HG03457 (cell line): ENCODE data around the gene SLC66A2.

Experiments used
- ATAC-seq: cut with Tn5 transposase; IDR thresholded peaks from one replicate; pipeline ENCODE4 v1.9.1; 2021; ENCODE audit warnings: moderate number of reproducible peaks; ENCODE audit not compliant: unreplicated experiment

The SLC66A2 gene

GRCh38 chr18:79921984-79922965 lies 29.2 kb downstream of the SLC66A2 start:
- no peak for ATAC-seq

GRCh38 chr18:79919089-79919488 lies 32.4 kb downstream of the SLC66A2 start:
- no peak for ATAC-seq

- no peak for ATAC-seq
Measured at GRCh38 chr18:79918615-79919011, 32.8 kb downstream of the SLC66A2 start.

GRCh38 chr18:79917853-79918614 lies 33.4 kb downstream of the SLC66A2 start:
- ATAC-seq: no peak

GRCh38 chr18:79917169-79917852 lies 34.1 kb downstream of the SLC66A2 start:
- ATAC-seq: no peak

- ATAC-seq: no peak
Measured at GRCh38 chr18:79916546-79917168, 34.8 kb downstream of the SLC66A2 start.

- ATAC-seq: no peak
Measured at GRCh38 chr18:79916128-79916494, 35.3 kb downstream of the SLC66A2 start.

- no peak for ATAC-seq
Measured at GRCh38 chr18:79915161-79916127, 36.0 kb downstream of the SLC66A2 start.

- ATAC-seq: no peak
Measured at GRCh38 chr18:79914614-79915160, 36.8 kb downstream of the SLC66A2 start.

GRCh38 chr18:79912994-79913831 lies 38.2 kb downstream of the SLC66A2 start:
- ATAC-seq: no peak

- ATAC-seq: no peak
Measured at GRCh38 chr18:79912409-79912991, 39.0 kb downstream of the SLC66A2 start.

- no peak for ATAC-seq
Measured at GRCh38 chr18:79911344-79912270, 39.8 kb downstream of the SLC66A2 start.

- no peak for ATAC-seq
Measured at GRCh38 chr18:79910563-79911343, 40.7 kb downstream of the SLC66A2 start.

GRCh38 chr18:79906706-79907105 lies 44.7 kb downstream of the SLC66A2 start:
- no peak for ATAC-seq

- ATAC-seq: no peak
Measured at GRCh38 chr18:79905993-79906392, 45.5 kb downstream of the SLC66A2 start.

- no peak for ATAC-seq
Measured at GRCh38 chr18:79905389-79905911, 46.0 kb downstream of the SLC66A2 start.
